IMR-90 (cell line): Measurements from ENCODE around the gene ZSCAN5C. TPM values are rescaled to one million over a fixed set of nuclear protein-coding genes. Genes with fewer than 3 reads are reported as not detected.

ENCODE experiments used
- ATAC-seq: fragments of 200-7000 bp; cut with Tn5 transposase; 2 replicates; pipeline ENCODE4 v1.9.1; 2020; ENCODE audit warnings: low read depth, mild to moderate bottlenecking, moderate library complexity
- BruUV-seq: library from RNA; stranded (reverse); fragments of 400-500 nt; replicated peaks from 2 replicates; lab custom pipeline; 2021; lab: Mats Ljungman, UMichigan
- CTCF ChIA-PET: fragments of 300-600 bp; formaldehyde crosslinking; extraction: SDS; loops from one replicate; lab custom pipeline; 2021; ENCODE audit warnings: antibody characterized with exemption; lab: Yijun Ruan, JAX
- POLR2A ChIA-PET: fragments of 300-600 bp; sonication (Branson Sonifier 250); formaldehyde crosslinking; loops from one replicate; lab custom pipeline; 2022; ENCODE audit warnings: antibody characterized with exemption; ENCODE audit not compliant: unreplicated experiment; lab: Charles Lee
- DNase-seq: peaks from one replicate; pipeline ENCODE4 v3.0.0; 2013
- H2AFZ ChIP-seq: replicated peaks from 2 replicates; pipeline ENCODE3; 2013; ENCODE audit warnings: low read length, mild to moderate bottlenecking; ENCODE audit not compliant: poor library complexity
- H2AK5ac ChIP-seq: 2 replicates; pipeline ENCODE4 v1.6.1; 2013; ENCODE audit warnings: low read depth, low read length, inconsistent platforms
- H2AK9ac ChIP-seq: replicated peaks from 2 replicates; pipeline ENCODE3; 2013; ENCODE audit warnings: mild to moderate bottlenecking, low read depth, low read length, moderate library complexity; ENCODE audit not compliant: poor library complexity
- H2BK120ac ChIP-seq: 2 replicates; pipeline ENCODE4 v1.6.1; 2013; ENCODE audit warnings: low read depth, low read length, inconsistent platforms
- H2BK15ac ChIP-seq: 3 replicates; pipeline ENCODE4 v1.6.1; 2013; ENCODE audit warnings: low read depth, low read length, inconsistent platforms
- H2BK20ac ChIP-seq: 2 replicates; pipeline ENCODE4 v1.6.1; 2013; ENCODE audit warnings: low read depth, mild to moderate bottlenecking, inconsistent platforms, low read length, moderate library complexity
- H2BK5ac ChIP-seq: 2 replicates; pipeline ENCODE4 v1.6.1; 2013; ENCODE audit warnings: mild to moderate bottlenecking, low read depth, low read length, inconsistent platforms; ENCODE audit not compliant: poor library complexity, severe bottlenecking
- H3K14ac ChIP-seq: replicated peaks from 2 replicates; pipeline ENCODE4 v1.6.1; 2013; ENCODE audit warnings: low read depth, low read length, inconsistent platforms
- H3K18ac ChIP-seq: 2 replicates; pipeline ENCODE4 v1.6.1; 2013; ENCODE audit warnings: low read depth, low read length, control low read depth
- H3K23ac ChIP-seq: 2 replicates; pipeline ENCODE4 v1.6.1; 2013; ENCODE audit warnings: low read depth, low read length, inconsistent platforms
- H3K27ac ChIP-seq: 2 replicates; pipeline ENCODE4 v1.5.1; 2013; ENCODE audit warnings: mild to moderate bottlenecking, control low read depth, low read length; ENCODE audit not compliant: insufficient read depth
- H3K27me3 ChIP-seq: 2 replicates; pipeline ENCODE4 v1.6.1; 2013; ENCODE audit warnings: low read length; ENCODE audit not compliant: control insufficient read depth, insufficient read depth
- H3K36me3 ChIP-seq: 2 replicates; pipeline ENCODE4 v1.6.1; 2013; ENCODE audit warnings: low read length, mixed read lengths; ENCODE audit not compliant: control insufficient read depth, insufficient read depth
- H3K4ac ChIP-seq: 2 replicates; pipeline ENCODE4 v1.6.1; 2013; ENCODE audit warnings: low read depth, low read length, inconsistent platforms
- H3K4me1 ChIP-seq: 2 replicates; pipeline ENCODE4 v1.6.1; 2013; ENCODE audit warnings: low read length, mixed read lengths; ENCODE audit not compliant: control insufficient read depth, insufficient read depth
- H3K4me2 ChIP-seq: 2 replicates; pipeline ENCODE4 v1.6.1; 2013; ENCODE audit warnings: low read depth, mild to moderate bottlenecking, control low read depth, low read length, moderate library complexity
- H3K4me3 ChIP-seq: 2 replicates; pipeline ENCODE4 v1.5.1; 2013; ENCODE audit warnings: low read depth, mild to moderate bottlenecking, control low read depth, low read length, moderate library complexity; ENCODE audit not compliant: insufficient read depth
- H3K56ac ChIP-seq: 2 replicates; pipeline ENCODE4 v1.6.1; 2013; ENCODE audit warnings: low read length, inconsistent platforms; ENCODE audit not compliant: insufficient read depth; ENCODE audit errors: extremely low read depth
- H3K79me1 ChIP-seq, 2 experiments: 2 replicates each; pipeline ENCODE4 v1.6.1; 2013; ENCODE audit warnings: low read length in 2 of 2, inconsistent platforms in 1 of 2, low read depth in 1 of 2
- H3K9ac ChIP-seq: 2 replicates; pipeline ENCODE4 v1.6.1; 2013; ENCODE audit warnings: low read depth, low read length, control low read depth
- H3K9me1 ChIP-seq: 2 replicates; pipeline ENCODE4 v1.6.1; 2013; ENCODE audit warnings: low read length, inconsistent platforms; ENCODE audit not compliant: insufficient read depth
- H3K9me3 ChIP-seq: 2 replicates; pipeline ENCODE4 v1.6.1; 2013; ENCODE audit warnings: low read length; ENCODE audit not compliant: control insufficient read depth, insufficient read depth
- H4K20me1 ChIP-seq: 2 replicates; pipeline ENCODE4 v1.6.1; 2013; ENCODE audit warnings: low read length, inconsistent platforms; ENCODE audit not compliant: insufficient read depth
- H4K5ac ChIP-seq: 2 replicates; pipeline ENCODE4 v1.6.1; 2013; ENCODE audit warnings: mild to moderate bottlenecking, low read depth, low read length, control low read depth
- H4K8ac ChIP-seq, 2 experiments: 2 replicates each; pipeline ENCODE4 v1.6.1; 2013; ENCODE audit warnings: low read depth in 2 of 2, low read length in 2 of 2, control low read depth in 1 of 2, inconsistent platforms in 1 of 2
- H4K91ac ChIP-seq: 2 replicates; pipeline ENCODE4 v1.6.1; 2013; ENCODE audit warnings: low read depth, low read length, inconsistent platforms; ENCODE audit not compliant: insufficient read depth
- CTCF ChIP-seq: conservative IDR thresholded peaks from 2 replicates; pipeline ENCODE4 v1.5.1; 2012; ENCODE audit warnings: mild to moderate bottlenecking, low read depth, low read length, improper control_type of control experiment
- ELK1 ChIP-seq: fragments of 150-350 bp; IDR thresholded peaks from 2 replicates; pipeline ENCODE4 v1.6.1; 2016; ENCODE audit warnings: low read depth, mild to moderate bottlenecking, low read length, moderate library complexity, borderline replicate concordance
- RCOR1 ChIP-seq: IDR thresholded peaks from 2 replicates; pipeline ENCODE4 v1.6.1; 2012; ENCODE audit warnings: mild to moderate bottlenecking, low read length, improper control_type of control experiment; ENCODE audit not compliant: insufficient replicate concordance
- WGBS, 2 experiments: methylation state at CpG; one replicate each; pipeline versions ENCODE4 v1.1.5 to v1.1.7; 2013; ENCODE audit warnings: missing lambda C conversion rate in 2 of 2; ENCODE audit not compliant: insufficient read length in 1 of 2; ENCODE audit errors: extremely low coverage in 2 of 2; 5-methylcytosine and 5-hydroxymethylcytosine counted together
- dilution Hi-C: fragments of 300-500 bp; cut with HindIII; formaldehyde crosslinking; loops from one replicate; pipeline ENCODE4 v1.14.3; 2018; ENCODE audit warnings: low sequenced_read_pairs; ENCODE audit not compliant: unreplicated experiment
- in situ Hi-C: fragments of 300-500 bp; cut with MboI; formaldehyde crosslinking; loops from 3 replicates; pipeline ENCODE4 v1.14.3; 2019; ENCODE audit warnings: low sequenced_read_pairs, inconsistent platforms, mixed read lengths
- intact Hi-C: fragments of 100-400 bp; cut with micrococcal nuclease; formaldehyde crosslinking; loops from 2 replicates; pipeline ENCODE4 v1.10.0; 2022
- polyA plus RNA-seq, 3 experiments: library from polyadenylated mRNA; depleted of rRNA; stranded (reverse); fragments of >200 nt; gene quantifications; 2 replicates each; pipeline ENCODE4 v1.2.3, GENCODE V29; 2012; ENCODE audit warnings: low replicate concordance in 1 of 3
- total RNA-seq: library from RNA; depleted of rRNA; stranded (reverse); fragments of >200 nt; gene quantifications from 2 replicates; pipeline ENCODE4 v1.2.3, GENCODE V29; 2012

Gene ZSCAN5C
- total and polyA plus RNA-seq, 2 of the 4 experiments (the other 2 are of a cell fraction) = not detected

- intact Hi-C loops = no loop called here
- H3K14ac ChIP-seq = no peak overlapping the region
- POLR2A ChIA-PET = interaction anchor here (0.8 kb wide), 1 partner anchor 12 kb away, joined by 8 read pairs; the partner anchor contains the start of gene ZNF444
Observed at GRCh38 chr19:56152644-56153043, 49.4 kb upstream of the ZSCAN5C start.

More at GRCh38 chr19:56152644-56153043, 49.4 kb upstream of the ZSCAN5C start:
- H2BK5ac ChIP-seq = no peak overlapping the region
- no peaks in the 10 kb centered on the region for H3K9me3 ChIP-seq
- no TSS peak for BruUV-seq
- no peak overlapping the region for H4K91ac ChIP-seq
- no peak overlapping the region for H2BK20ac ChIP-seq
- H3K4ac ChIP-seq = no peak overlapping the region
- H3K18ac ChIP-seq = no peak overlapping the region
- H2AK9ac ChIP-seq = no peak overlapping the region
- H2BK120ac ChIP-seq = no peak overlapping the region
- DNase-seq (no peak), ATAC-seq (no peak)
- H3K79me1 ChIP-seq = peaks cover 25 to 29% of the 10 kb centered on the region in 2 experiments
- peaks cover 35% of the 10 kb centered on the region for H3K36me3 ChIP-seq
- in situ Hi-C loops (no loop called here), dilution Hi-C loops (no loop called here)
- H4K8ac ChIP-seq = no peak overlapping the region
- CTCF ChIA-PET = no interaction called here
- peaks cover 5% of the 10 kb centered on the region; the same call in 1 of the 2 replicates for H3K4me1 ChIP-seq
- no peak overlapping the region for H3K27ac ChIP-seq
- H3K9ac ChIP-seq = no peak overlapping the region
- no peak overlapping the region for H4K5ac ChIP-seq
- peaks cover 10% of the 10 kb centered on the region; the same call in 1 of the 2 replicates for H3K9me1 ChIP-seq
- H2BK15ac ChIP-seq = no peak overlapping the region
- H3K56ac ChIP-seq = no peak overlapping the region
- no peak for TF ChIP-seq ELK1
- no peak for TF ChIP-seq RCOR1
- TF ChIP-seq CTCF = no peak
- no peak overlapping the region for H2AK5ac ChIP-seq
- no peak overlapping the region for H3K23ac ChIP-seq
- WGBS, 2 experiments = 100% methylated on average over 1 of the region's 2 CpGs; no CpG with 5 or more reads in 1 of the 2 experiments
- no peak overlapping the region for H3K4me2 ChIP-seq
- H3K27me3 ChIP-seq = no peaks in the 10 kb centered on the region
- H2AFZ ChIP-seq = no peak overlapping the region
- H4K20me1 ChIP-seq = peaks cover 28% of the 10 kb centered on the region
- H3K4me3 ChIP-seq = no peak overlapping the region
